Body of pancreas (tissue), 4 donors: ENCODE data around the gene MCRIP1. TPM values are rescaled to one million over a fixed set of nuclear protein-coding genes. Genes with fewer than 3 reads are reported as not detected.
A peak's percentile ranks its signal among the peaks of the same experiment; 100 is the strongest.

Source experiments
- ATAC-seq: fragments of 150-250 bp; one replicate; pipeline ENCODE4 v1.9.1; 2016
- DNase-seq, 4 donors: peaks; one replicate each; pipeline ENCODE4 v3.0.0-alpha.2; 2019
- H3K27ac ChIP-seq, 4 donors: fragments of 200-600 bp; sonication (generic); 1 replicate in 3 of 4; 2 replicates in 1 of 4; pipeline versions ENCODE4 v1.5.1 to v1.6.1; 2016 to 2019; ENCODE audit warnings: mild to moderate bottlenecking in 1 of 4, mixed read lengths in 1 of 4, moderate library complexity in 1 of 4
- H3K27me3 ChIP-seq, 2 donors: fragments of 200-600 bp; sonication (generic); one replicate each; pipeline ENCODE4 v1.6.0; 2016; ENCODE audit warnings: mild to moderate bottlenecking in 1 of 2
- H3K36me3 ChIP-seq, 2 donors: fragments of 200-600 bp; sonication (generic); replicated peaks in 1 of 2; 2 replicates each; pipeline ENCODE4 v1.5.1; 2016; ENCODE audit warnings: low read depth in 2 of 2; ENCODE audit not compliant: insufficient read depth in 1 of 2
- H3K4me1 ChIP-seq: fragments of 200-600 bp; sonication (generic); one replicate; pipeline ENCODE4 v1.6.0; 2016
- H3K4me3 ChIP-seq, 2 donors: fragments of 200-600 bp; sonication (generic); 1 replicate in 1 of 2; 2 replicates in 1 of 2; pipeline ENCODE4 v1.5.1; 2016 to 2019
- H3K9me3 ChIP-seq, 3 donors: fragments of 200-600 bp; sonication (generic); 1 replicate in 2 of 3; 2 replicates in 1 of 3; pipeline ENCODE4 v1.5.1; 2016
- POLR2A ChIP-seq, 3 donors: fragments of 450-650 bp; IDR thresholded peaks; one replicate each; pipeline ENCODE4 v1.6.1; 2016; ENCODE audit warnings: antibody characterized with exemption in 3 of 3, mild to moderate bottlenecking in 2 of 3
- WGBS, 2 donors: methylation state at CpG; one replicate each; pipeline ENCODE4 v1.1.5; 2017; 5-methylcytosine and 5-hydroxymethylcytosine counted together
- intact Hi-C: fragments of 100-400 bp; cut with DNase I; formaldehyde crosslinking; loops from one replicate; pipeline ENCODE4 v1.15.1; 2023
- total RNA-seq, 2 donors: library from RNA; depleted of rRNA; stranded (reverse); fragments of >200 nt; gene quantifications; one replicate each; pipeline ENCODE4 v1.1.0, GENCODE V29; 2016
- TF ChIP-seq, protein P1 (sequence below), 7 experiments: fragments of 450-650 bp in 4 of 7; fragments of 200-600 bp in 3 of 7; sonication (generic) in 3 of 7; IDR thresholded peaks; one replicate each; pipeline ENCODE4 v1.5.1; 2016 to 2019; ENCODE audit warnings: antibody characterized with exemption in 7 of 7

Gene MCRIP1
- total RNA-seq, 2 donors from 2014 or later: 46.1 to 65.6 TPM

- WGBS, 2 donors: 79 to 84% methylated on average over 9 to 13 of the region's 13 CpGs
- Histone ChIP-seq H3K4me1 (peaks cover 40% of the 10 kb centered on the region), H3K36me3 (peaks cover 42% of the 10 kb centered on the region in 2 donors), H3K27me3 (no peaks in the 10 kb centered on the region), H3K4me3 (no peak overlapping the region), H3K9me3 (no peaks in the 10 kb centered on the region), H3K27ac (no peak overlapping the region)
- DNase-seq (no peak), ATAC-seq (no peak)
- TF ChIP-seq, protein P1, sequence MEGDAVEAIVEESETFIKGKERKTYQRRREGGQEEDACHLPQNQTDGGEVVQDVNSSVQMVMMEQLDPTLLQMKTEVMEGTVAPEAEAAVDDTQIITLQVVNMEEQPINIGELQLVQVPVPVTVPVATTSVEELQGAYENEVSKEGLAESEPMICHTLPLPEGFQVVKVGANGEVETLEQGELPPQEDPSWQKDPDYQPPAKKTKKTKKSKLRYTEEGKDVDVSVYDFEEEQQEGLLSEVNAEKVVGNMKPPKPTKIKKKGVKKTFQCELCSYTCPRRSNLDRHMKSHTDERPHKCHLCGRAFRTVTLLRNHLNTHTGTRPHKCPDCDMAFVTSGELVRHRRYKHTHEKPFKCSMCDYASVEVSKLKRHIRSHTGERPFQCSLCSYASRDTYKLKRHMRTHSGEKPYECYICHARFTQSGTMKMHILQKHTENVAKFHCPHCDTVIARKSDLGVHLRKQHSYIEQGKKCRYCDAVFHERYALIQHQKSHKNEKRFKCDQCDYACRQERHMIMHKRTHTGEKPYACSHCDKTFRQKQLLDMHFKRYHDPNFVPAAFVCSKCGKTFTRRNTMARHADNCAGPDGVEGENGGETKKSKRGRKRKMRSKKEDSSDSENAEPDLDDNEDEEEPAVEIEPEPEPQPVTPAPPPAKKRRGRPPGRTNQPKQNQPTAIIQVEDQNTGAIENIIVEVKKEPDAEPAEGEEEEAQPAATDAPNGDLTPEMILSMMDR (IDR thresholded peaks at IDR 0.05): no peak
- no peak for TF ChIP-seq POLR2A (IDR thresholded peaks at IDR 0.05)
- intact Hi-C loops: no loop called here
These were observed 11.8 kb upstream of the MCRIP1 start for GRCh38 chr17:81844887-81845286.

DNA sequence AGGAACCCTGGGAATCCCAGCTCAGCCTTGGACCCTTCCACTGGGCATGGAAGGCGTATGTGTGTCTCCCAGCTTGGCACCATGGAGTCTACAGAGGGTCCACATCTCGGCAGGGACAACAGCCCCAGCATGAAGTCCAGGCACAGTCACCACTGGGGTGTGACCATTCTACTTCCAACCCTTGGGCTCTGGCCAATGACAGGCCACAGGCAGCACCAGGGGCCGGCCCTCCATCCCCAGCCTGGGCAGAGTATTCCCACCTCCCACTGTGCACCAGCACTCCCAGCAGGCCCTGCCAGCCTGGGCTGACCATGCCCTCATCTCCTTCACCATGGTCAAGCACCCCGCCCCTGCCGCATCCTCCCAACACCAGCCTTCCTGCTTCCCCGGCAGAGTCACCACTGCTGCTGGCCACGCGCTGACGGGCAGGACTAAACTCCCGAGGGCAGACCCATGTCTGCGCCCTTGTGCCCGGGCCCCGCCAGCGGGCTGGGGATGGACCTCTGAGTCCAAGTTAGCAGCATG, 11.3 kb upstream of the MCRIP1 start:
- Histone ChIP-seq H3K27me3 (no peaks in the 10 kb centered on the region), H3K27ac (peak overlapping the region in 1 of 4 donors; percentile 78), H3K36me3 (peaks cover 42% of the 10 kb centered on the region in 2 donors), H3K9me3 (no peaks in the 10 kb centered on the region), H3K4me1 (peaks cover 40% of the 10 kb centered on the region), H3K4me3 (no peak overlapping the region)
- DNase-seq: no peak
- no peak for ATAC-seq
- 80% methylated on average over 14 of the region's 14 CpGs; no CpG with 5 or more reads in 1 of the 2 donors for WGBS, 2 donors
- no peak for TF ChIP-seq POLR2A (IDR thresholded peaks at IDR 0.05)
- TF ChIP-seq, protein P1 (IDR thresholded peaks at IDR 0.05): no peak
- intact Hi-C loops: no loop called here

- WGBS, 2 donors: 77 to 85% methylated on average over 16 to 29 of the region's 30 CpGs
- Histone ChIP-seq H3K9me3 (no peaks in the 10 kb centered on the region), H3K27me3 (no peaks in the 10 kb centered on the region), H3K4me3 (no peak overlapping the region), H3K27ac (peak overlapping the region in 3 of 4 donors; percentile 11 to 78 (median 74)), H3K36me3 (peaks cover 42% of the 10 kb centered on the region in 2 donors), H3K4me1 (peaks cover 40% of the 10 kb centered on the region)
- no peak for DNase-seq
- intact Hi-C loops: no loop called here
- TF ChIP-seq, protein P1 (IDR thresholded peaks at IDR 0.05): no peak
- no peak for TF ChIP-seq POLR2A (IDR thresholded peaks at IDR 0.05)
- no peak for ATAC-seq
These were observed 10.7 kb upstream of the MCRIP1 start for GRCh38 chr17:81843713-81844326.

DNA sequence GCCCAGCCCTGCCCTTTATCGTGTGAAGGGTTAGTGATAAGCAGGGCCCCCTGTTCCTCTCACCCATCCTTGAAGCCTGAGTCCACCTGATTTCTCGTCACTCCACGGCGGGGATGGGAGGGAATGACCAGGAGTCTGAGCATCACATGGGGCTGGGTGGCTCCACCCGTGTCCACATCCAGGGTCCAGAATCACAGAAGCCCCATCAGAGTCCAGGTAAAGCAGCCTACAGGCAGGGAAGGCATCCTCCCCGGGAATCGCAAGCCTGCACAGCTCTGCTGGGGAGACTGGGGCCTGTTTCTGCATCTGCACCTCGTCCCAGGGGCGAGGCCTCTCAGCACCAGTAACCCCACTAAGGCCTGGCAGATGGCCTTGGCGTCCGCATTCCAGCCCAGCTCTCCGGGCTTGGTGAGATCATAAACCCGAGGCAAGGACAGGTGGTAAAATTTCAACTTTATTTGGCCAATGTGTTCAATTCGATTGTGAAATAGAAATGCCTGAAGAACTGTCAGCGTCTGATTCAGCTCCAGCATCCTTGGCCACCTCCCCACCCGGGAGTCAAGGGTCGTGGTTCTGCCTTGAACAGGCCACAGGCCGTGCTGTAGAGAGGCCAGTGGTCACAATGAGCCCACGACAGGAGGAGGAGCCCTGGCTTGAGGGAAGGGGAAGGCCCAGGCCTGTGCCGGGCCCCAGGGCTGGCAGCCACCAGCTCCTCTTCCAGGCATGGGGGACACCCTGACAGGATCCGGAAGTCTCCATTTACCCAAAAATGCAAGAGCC, 9.8 kb upstream of the MCRIP1 start:
- Histone ChIP-seq H3K4me3 (no peak overlapping the region), H3K27ac (peak overlapping the region; percentile 35 to 78 (median 74)), H3K36me3 (peaks cover 38 to 42% of the 10 kb centered on the region in 2 donors), H3K4me1 (peaks cover 40% of the 10 kb centered on the region), H3K27me3 (no peaks in the 10 kb centered on the region), H3K9me3 (no peaks in the 10 kb centered on the region)
- intact Hi-C loops: no loop called here
- peak in 1 of 3 donors; percentile 7 for TF ChIP-seq POLR2A (IDR thresholded peaks at IDR 0.05)
- TF ChIP-seq, protein P1 (IDR thresholded peaks at IDR 0.05): no peak
- peak; percentile 59 to 70 (median 64) for DNase-seq
- peak; percentile 55 for ATAC-seq
- WGBS, 2 donors: 32 to 37% methylated on average over 14 to 21 of the region's 21 CpGs
